Heart left ventricle (tissue), 13 donors: ENCODE data around the gene SPATA2.

Experiments
- POLR2A ChIP-seq, 2 donors: fragments of 450-650 bp; IDR thresholded peaks; one replicate each; pipeline ENCODE4 v1.6.1; 2017; ENCODE audit warnings: antibody characterized with exemption in 2 of 2, mild to moderate bottlenecking in 2 of 2, moderate library complexity in 2 of 2
- TF ChIP-seq, protein P1 (sequence below), 12 donors: fragments of 200-600 bp; sonication (generic) in 4 of 12; IDR thresholded peaks; one replicate each; pipeline versions ENCODE4 v1.5.0 to v1.8.0; 2018 to 2022; ENCODE audit warnings: antibody characterized with exemption in 12 of 12, mild to moderate bottlenecking in 5 of 12
- donor health status: ischemic (EF 13 %, LVEDD 7.1; RV severe dilation, severe dysfunction).
- donor health status: DM: no; HTN: yes; CAD: no.
- donor health status: DM: no; HTN: no; CAD: no.
- donor health status: ischemic (EF 25% LVEDD 6.9; RV normal size, moderate dysfunction).
- donor health status: ischemic (EF 25% LVEDD 5.7; RV mildly dilated, moderate dysfunction).
- donor health status: ischemic (EF 35%, LVEDD 5.7; RV mildly dilated, moderate dysfunction).
- donor health status: nonischemic (EF 11% LVEDD 7.7; RV severe dilation, severe dysfunction).
- donor health status: DM: yes; HTN: yes; CAD: no.
- donor health status: PGD.
- donor health status: ischemic (EF 29% LVEDD 5.4; RV normal size, mild dysfunction).
- donor health status: nonischemic (EF 23%, LVEDD 6.1; RV moderate dilation, normal function).

GRCh38 chr20:49937027-49937929 lies 21.9 kb upstream of the SPATA2 start:
- TF ChIP-seq, protein P1, sequence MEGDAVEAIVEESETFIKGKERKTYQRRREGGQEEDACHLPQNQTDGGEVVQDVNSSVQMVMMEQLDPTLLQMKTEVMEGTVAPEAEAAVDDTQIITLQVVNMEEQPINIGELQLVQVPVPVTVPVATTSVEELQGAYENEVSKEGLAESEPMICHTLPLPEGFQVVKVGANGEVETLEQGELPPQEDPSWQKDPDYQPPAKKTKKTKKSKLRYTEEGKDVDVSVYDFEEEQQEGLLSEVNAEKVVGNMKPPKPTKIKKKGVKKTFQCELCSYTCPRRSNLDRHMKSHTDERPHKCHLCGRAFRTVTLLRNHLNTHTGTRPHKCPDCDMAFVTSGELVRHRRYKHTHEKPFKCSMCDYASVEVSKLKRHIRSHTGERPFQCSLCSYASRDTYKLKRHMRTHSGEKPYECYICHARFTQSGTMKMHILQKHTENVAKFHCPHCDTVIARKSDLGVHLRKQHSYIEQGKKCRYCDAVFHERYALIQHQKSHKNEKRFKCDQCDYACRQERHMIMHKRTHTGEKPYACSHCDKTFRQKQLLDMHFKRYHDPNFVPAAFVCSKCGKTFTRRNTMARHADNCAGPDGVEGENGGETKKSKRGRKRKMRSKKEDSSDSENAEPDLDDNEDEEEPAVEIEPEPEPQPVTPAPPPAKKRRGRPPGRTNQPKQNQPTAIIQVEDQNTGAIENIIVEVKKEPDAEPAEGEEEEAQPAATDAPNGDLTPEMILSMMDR (IDR thresholded peaks at IDR 0.05), result no peak
- TF ChIP-seq POLR2A (IDR thresholded peaks at IDR 0.05), result no peak
